GM18505 (cell line): ENCODE measurements around the gene ZNF679.
"Not testable (repeated sequence)": the region's sequence is repeated elsewhere in the genome, so short reads cannot be mapped to it uniquely, and the experiment has no call there.

Experiments used
- ATAC-seq: cut with Tn5 transposase; IDR thresholded peaks from one replicate; pipeline ENCODE4 v1.9.1; 2021; ENCODE audit not compliant: unreplicated experiment
- POLR2A ChIP-seq: IDR thresholded peaks from 4 replicates; pipeline ENCODE4 v1.6.1; 2011; ENCODE audit warnings: borderline replicate concordance; ENCODE audit not compliant: insufficient read depth, insufficient read length; ENCODE audit errors: extremely low read depth

Gene ZNF679

DNA sequence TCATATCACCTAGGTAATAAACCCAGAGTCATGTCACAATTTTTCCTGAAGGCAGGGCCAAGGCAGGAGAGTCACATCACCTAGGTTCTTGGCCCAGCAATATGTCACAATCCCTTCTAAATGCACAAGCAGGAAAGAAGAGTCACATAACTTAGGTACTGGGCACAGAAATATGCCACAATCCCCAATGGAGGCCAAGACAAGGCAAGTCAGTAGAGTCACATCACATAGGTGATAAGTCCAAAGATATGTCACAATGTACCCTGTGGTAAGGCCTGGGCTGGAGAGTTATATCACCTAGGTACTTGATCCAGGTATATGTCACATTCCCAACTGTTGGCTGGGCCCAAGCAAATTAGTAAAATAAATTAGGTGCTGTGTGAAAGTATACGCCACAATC is at the start of gene ZNF679:
Gene ZNF679 (plus strand): TSS at position 301 of the 400 bp plus-strand sequence. CDS start 20,644 bp downstream, outside the sequence.
- ATAC-seq, result not testable (repeated sequence)

DNA sequence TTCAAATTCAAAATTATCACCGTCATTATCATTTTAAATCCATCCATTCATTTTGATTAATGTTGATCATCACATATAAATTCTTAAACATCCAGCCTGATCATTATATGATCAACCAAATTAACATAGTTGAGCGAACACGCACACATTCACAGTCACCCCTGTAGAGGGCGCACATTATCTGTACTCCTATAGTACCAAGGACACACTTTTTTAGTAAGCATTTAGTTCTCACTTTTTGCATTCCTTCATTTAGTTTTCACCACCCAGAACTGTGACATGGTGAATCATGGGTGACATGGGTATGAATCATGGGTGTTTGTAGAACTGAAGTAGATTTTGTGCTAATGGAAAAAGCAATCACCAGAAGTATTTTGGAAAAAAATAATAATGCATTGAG is 47.3 kb upstream of the ZNF679 start:
- TF ChIP-seq POLR2A, result no peak
- no peak for ATAC-seq

DNA sequence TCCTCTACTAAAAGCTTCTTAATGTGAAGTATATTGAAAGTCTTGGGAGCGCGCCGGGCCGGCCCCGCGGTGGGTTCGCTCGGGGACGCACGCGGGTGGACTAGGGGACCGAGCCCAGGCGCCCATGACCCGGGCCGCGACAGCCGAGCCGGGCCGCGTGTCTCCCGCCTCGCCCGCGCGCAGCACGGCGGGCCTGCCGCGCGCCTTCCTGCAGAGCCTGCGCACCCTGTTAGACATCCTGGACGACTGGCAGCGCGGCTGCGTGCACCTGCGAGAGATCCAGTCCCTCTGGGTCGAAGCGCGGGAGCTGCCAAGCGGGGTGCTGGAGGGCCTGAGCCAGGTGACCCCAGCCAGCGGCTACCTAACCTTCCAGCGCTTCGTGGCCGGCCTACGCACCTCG is 46.7 kb upstream of the ZNF679 start:
- no peak for TF ChIP-seq POLR2A
- no peak for ATAC-seq

DNA sequence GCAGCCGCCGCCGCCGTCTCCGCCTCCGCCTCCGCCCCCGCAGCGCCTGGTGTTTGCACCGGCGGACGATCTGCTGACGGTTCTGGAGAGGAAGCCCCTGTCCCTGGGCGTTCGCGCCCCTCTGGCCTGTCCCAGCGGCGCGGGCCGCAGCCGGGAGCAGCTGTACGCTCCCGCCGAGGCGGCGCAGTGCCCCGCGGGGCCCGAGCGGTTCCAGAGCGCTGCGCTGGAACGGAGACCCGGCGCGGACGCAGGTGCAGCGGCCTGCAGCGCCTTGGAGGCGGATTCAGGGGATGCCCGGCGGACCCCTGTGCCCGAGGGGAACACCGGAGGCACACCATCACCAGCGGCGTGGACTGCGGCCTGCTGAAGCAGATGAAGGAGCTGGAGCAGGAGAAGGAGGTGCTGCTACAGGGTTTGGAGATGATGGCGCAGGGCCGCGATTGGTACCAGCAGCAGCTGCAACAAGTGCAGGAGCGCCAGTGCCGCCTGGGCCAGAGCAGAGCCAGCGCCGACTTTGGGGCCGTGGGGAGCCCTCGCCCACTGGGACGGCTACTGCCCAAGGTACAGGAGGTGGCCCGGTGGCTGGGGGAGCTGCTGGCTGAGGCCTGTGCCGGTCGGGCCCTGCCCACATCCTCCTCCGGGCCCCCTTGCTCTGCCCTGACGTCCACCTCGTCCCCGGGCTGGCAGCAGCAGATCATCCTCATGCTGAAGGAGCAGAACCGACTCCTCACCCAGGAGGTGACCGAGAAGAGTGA is 46.1 kb upstream of the ZNF679 start:
- ATAC-seq, result no peak
- no peak for TF ChIP-seq POLR2A

GRCh38 chr7:64183126-64183742 is 45.0 kb upstream of the ZNF679 start:
- TF ChIP-seq POLR2A, result no peak
- ATAC-seq, result no peak

GRCh38 chr7:64183827-64184372 is 44.4 kb upstream of the ZNF679 start:
- no peak for ATAC-seq
- TF ChIP-seq POLR2A, result no peak

GRCh38 chr7:64184376-64184775 is 43.9 kb upstream of the ZNF679 start:
- no peak for ATAC-seq
- no peak for TF ChIP-seq POLR2A

DNA sequence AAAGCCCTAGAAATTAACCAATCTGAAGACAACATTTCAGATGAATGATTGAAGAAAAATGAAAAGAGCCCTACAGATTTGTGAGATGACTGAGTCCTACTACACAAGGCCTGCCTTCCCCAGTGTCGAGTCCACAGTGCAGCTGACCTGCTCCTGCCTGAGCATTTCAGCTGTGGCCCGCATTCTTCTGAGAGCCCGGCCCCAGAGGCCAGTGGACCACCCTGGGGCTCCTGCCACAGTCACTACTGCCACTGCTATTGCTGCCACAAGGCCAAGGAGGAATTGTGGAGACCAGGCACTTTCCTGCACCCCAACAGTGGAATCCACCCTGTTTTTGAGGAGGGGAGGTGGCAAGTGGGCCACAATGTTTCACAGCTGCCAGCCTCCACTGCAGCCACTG is 40.9 kb upstream of the ZNF679 start:
- no peak for ATAC-seq
- no peak for TF ChIP-seq POLR2A

DNA sequence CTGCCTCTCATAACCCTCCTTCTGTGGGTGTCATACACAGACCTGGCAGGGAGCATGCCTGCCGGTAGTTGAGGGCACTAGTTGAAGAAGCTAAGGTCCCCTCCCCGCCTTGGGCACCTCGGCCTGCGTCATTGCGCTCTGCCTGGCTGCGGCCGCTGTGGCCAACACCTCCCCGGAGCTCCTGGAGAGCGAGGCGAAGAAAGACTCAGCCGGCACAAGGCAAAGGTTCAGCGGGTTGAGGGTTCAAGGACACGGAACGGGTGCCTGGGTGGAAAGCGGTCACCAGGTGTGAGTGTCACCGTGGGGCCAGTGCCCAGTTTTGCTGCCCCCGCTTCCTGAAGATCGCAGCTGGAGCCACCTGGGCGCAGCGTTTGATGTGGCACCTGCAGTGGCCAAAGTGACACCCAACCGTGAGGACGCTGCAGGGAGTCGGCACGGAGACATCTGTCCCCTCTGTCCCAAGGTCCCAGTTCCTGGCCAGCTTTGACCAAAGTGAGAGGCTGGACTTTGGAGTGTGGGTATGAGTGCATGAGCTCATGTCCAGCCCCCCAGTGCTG is 36.0 kb upstream of the ZNF679 start:
- ATAC-seq, result no peak
- no peak for TF ChIP-seq POLR2A

DNA sequence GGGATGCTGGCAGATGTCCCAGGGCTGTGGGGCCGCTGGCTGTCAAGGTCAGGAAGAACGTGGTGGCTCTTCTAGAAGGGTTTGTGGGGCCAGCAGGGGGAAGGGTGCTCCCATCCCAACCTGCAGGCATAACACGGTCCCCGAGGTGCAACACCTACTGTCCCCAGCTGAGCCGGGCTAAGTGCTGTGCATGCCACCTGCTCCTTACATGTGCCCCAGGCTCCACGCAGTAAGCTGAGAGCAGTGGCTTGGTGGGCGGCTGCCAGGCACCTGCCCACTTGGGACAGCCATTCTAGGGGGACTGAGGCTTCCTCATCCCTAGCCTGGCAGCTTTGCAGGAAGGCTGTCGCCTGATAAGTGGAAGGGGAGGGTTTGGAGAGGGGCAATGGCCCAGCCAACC is 35.5 kb upstream of the ZNF679 start:
- ATAC-seq, result no peak
- TF ChIP-seq POLR2A, result no peak

DNA sequence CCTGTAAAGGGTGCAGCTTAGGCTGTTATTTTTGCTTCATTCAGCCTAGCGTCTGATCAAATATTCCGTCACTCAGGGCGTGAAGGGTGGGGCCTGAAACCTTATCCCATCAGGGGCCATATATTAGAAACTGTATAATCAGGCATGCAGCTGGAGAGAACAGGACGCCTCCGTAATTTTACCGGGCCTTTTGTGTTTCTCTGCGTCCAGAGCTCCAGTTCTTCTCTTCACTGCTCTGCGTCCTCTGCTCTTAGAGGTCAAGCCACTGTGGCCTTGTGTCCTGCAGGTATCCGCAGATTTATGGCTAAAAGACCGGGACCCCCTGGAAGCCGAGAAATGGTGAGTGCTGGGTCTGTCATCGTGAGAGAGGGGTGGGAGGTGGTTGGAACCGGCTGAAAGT is 21.4 kb upstream of the ZNF679 start, which contains the start of gene ZNF735:
Gene ZNF735 (plus strand): TSS at position 301 of the 400 bp plus-strand sequence. CDS start 0 bp downstream, at position 301.
- no peak for TF ChIP-seq POLR2A
- ATAC-seq, result no peak

DNA sequence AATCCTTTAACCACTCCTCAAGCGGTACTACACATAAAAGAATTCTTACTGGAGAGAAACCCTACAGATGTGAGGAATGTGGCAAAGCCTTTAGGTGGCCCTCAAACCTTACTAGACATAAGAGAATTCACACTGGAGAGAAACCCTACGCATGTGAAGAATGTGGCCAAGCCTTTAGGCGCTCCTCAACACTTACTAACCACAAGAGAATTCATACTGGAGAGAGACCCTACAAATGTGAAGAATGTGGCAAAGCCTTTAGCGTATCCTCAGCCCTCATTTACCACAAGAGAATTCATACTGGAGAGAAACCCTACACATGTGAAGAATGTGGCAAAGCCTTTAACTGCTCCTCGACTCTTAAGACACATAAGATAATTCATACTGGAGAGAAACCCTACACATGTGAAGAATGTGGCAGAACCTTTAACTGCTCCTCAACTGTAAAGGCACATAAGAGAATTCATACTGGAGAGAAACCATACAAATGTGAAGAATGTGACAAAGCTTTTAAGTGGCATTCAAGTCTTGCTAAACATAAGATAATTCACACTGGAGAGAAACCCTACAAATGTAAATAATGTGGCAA is 8.5 kb upstream of the ZNF679 start:
- not testable (repeated sequence) for ATAC-seq

GRCh38 chr7:64223366-64223765 is 4.9 kb upstream of the ZNF679 start:
- TF ChIP-seq POLR2A, result no peak
- ATAC-seq, result no peak
